Measurements from ENCODE around the gene MYL9.
A peak's percentile ranks its signal among the peaks of the same experiment; 100 is the strongest.

Gene MYL9

GRCh38 chr20:36587388-36588070, 46.2 kb downstream of the MYL9 start:
- no peak for DNase-seq (ENCODE audit: extremely low read depth, low read depth)
- no peak for TF ChIP-seq CTCF (IDR thresholded peaks at IDR 0.05; ENCODE audit: low read depth, low read length)

- DNase-seq (ENCODE audit: extremely low read depth, low read depth) = no peak
These were observed 50.0 kb downstream of the MYL9 start for GRCh38 chr20:36591281-36591680.

GRCh38 chr20:36591854-36592641, 50.7 kb downstream of the MYL9 start:
- DNase-seq (ENCODE audit: extremely low read depth, low read depth) = no peak

More at GRCh38 chr20:36591281-36591680, 50.0 kb downstream of the MYL9 start:
- no peak for TF ChIP-seq CTCF (IDR thresholded peaks at IDR 0.05; ENCODE audit: low read depth, low read length)

GRCh38 chr20:36593347-36593929, 52.1 kb downstream of the MYL9 start:
- DNase-seq (ENCODE audit: extremely low read depth, low read depth) = no peak
- TF ChIP-seq CTCF (IDR thresholded peaks at IDR 0.05; ENCODE audit: low read depth, low read length) = no peak

More at GRCh38 chr20:36591854-36592641, 50.7 kb downstream of the MYL9 start:
- peak; percentile 54 for TF ChIP-seq CTCF (IDR thresholded peaks at IDR 0.05; ENCODE audit: low read depth, low read length)

GRCh38 chr20:36599912-36600345, 58.6 kb downstream of the MYL9 start:
- no peak for DNase-seq (ENCODE audit: extremely low read depth, low read depth)

More at GRCh38 chr20:36599912-36600345, 58.6 kb downstream of the MYL9 start:
- no peak for TF ChIP-seq CTCF (IDR thresholded peaks at IDR 0.05; ENCODE audit: low read depth, low read length)
